Karpas-422 (cell line): ENCODE data around the gene RBM20. TPM values are rescaled to one million over a fixed set of nuclear protein-coding genes. Genes with fewer than 3 reads are reported as not detected.

Source experiments
- DNase-seq: peaks from one replicate; pipeline ENCODE4 v3.0.0-alpha.2; 2015
- H2AFZ ChIP-seq: fragments of 200-600 bp; sonication (generic); 2 replicates; pipeline ENCODE4 v1.6.1; 2014; ENCODE audit warnings: antibody characterized with exemption, low read length, mixed read lengths
- H3K27ac ChIP-seq: fragments of 200-600 bp; sonication (generic); 2 replicates; pipeline ENCODE4 v1.5.1; 2014; ENCODE audit warnings: mild to moderate bottlenecking, low read length, moderate library complexity
- H3K27me3 ChIP-seq: fragments of 200-600 bp; sonication (generic); 2 replicates; pipeline ENCODE4 v1.6.1; 2014; ENCODE audit warnings: low read length, mixed read lengths
- H3K36me3 ChIP-seq: fragments of 200-600 bp; sonication (generic); 2 replicates; pipeline ENCODE4 v1.6.1; 2014; ENCODE audit warnings: low read length, mixed read lengths; ENCODE audit not compliant: insufficient read depth
- H3K4me1 ChIP-seq: fragments of 200-600 bp; sonication (generic); 2 replicates; pipeline ENCODE4 v1.6.1; 2014; ENCODE audit warnings: mild to moderate bottlenecking, low read length, mixed read lengths
- H3K4me2 ChIP-seq: fragments of 200-600 bp; sonication (generic); 2 replicates; pipeline ENCODE4 v1.6.1; 2014; ENCODE audit warnings: low read length, low read depth, mild to moderate bottlenecking; ENCODE audit not compliant: poor library complexity, severe bottlenecking
- H3K4me3 ChIP-seq: fragments of 200-600 bp; sonication (generic); 2 replicates; pipeline ENCODE4 v1.5.1; 2014; ENCODE audit warnings: mild to moderate bottlenecking, antibody characterized with exemption, low read length, mixed read lengths
- H3K79me2 ChIP-seq: fragments of 200-600 bp; sonication (generic); 2 replicates; pipeline ENCODE4 v1.6.1; 2014; ENCODE audit warnings: mild to moderate bottlenecking, low read length, mixed read lengths
- H3K9ac ChIP-seq: fragments of 200-600 bp; sonication (generic); 2 replicates; pipeline ENCODE4 v1.6.0; 2014; ENCODE audit warnings: low read length
- H3K9me2 ChIP-seq: fragments of 200-600 bp; sonication (generic), shearing (Covaris generic); replicated peaks from 2 replicates; pipeline ENCODE4 v1.6.0; 2014; ENCODE audit warnings: mild to moderate bottlenecking, low read length, moderate library complexity; ENCODE audit not compliant: insufficient read depth
- H3K9me3 ChIP-seq: fragments of 300-700, 200-600 bp; sonication (generic); 2 replicates; pipeline ENCODE4 v1.6.1; 2014; ENCODE audit warnings: low read length, mixed read lengths
- H4K20me1 ChIP-seq: fragments of 200-600 bp; sonication (generic); 2 replicates; pipeline ENCODE4 v1.6.1; 2014; ENCODE audit warnings: mild to moderate bottlenecking, antibody characterized with exemption, low read length, low read depth; ENCODE audit not compliant: insufficient read depth
- total RNA-seq: library from RNA; depleted of rRNA; stranded (reverse); fragments of >200 nt; shearing (Covaris generic); gene quantifications from 2 replicates; pipeline ENCODE4 v1.2.3, GENCODE V29; 2014; ENCODE audit warnings: low replicate concordance

RBM20 gene
- total RNA-seq, 1 experiment from 2014 or later: not detected

- no peaks in the 10 kb centered on the region for H3K27me3 ChIP-seq
- no peaks in the 10 kb centered on the region for H3K79me2 ChIP-seq
- no peak overlapping the region for H2AFZ ChIP-seq
- no peak overlapping the region for H3K9ac ChIP-seq
- H3K4me1 ChIP-seq: no peaks in the 10 kb centered on the region
- H3K9me2 ChIP-seq: no peaks in the 10 kb centered on the region
- H3K27ac ChIP-seq: no peak overlapping the region
- DNase-seq: no peak
- H3K4me3 ChIP-seq: no peak overlapping the region
- no peaks in the 10 kb centered on the region for H3K36me3 ChIP-seq
- no peaks in the 10 kb centered on the region for H4K20me1 ChIP-seq
- no peaks in the 10 kb centered on the region for H3K9me3 ChIP-seq
- no peak overlapping the region for H3K4me2 ChIP-seq
Measured at GRCh38 chr10:110779489-110779888, 135.4 kb downstream of the RBM20 start.

- no peak for DNase-seq
- H3K4me2 ChIP-seq: no peak overlapping the region
- no peak overlapping the region for H2AFZ ChIP-seq
- no peaks in the 10 kb centered on the region for H3K36me3 ChIP-seq
- no peaks in the 10 kb centered on the region for H3K27me3 ChIP-seq
- H3K9me3 ChIP-seq: no peaks in the 10 kb centered on the region
- no peak overlapping the region for H3K4me3 ChIP-seq
- H3K79me2 ChIP-seq: no peaks in the 10 kb centered on the region
- no peak overlapping the region for H3K27ac ChIP-seq
- no peaks in the 10 kb centered on the region for H3K9me2 ChIP-seq
- no peaks in the 10 kb centered on the region for H3K4me1 ChIP-seq
- H3K9ac ChIP-seq: no peak overlapping the region
- no peaks in the 10 kb centered on the region for H4K20me1 ChIP-seq
Measured at GRCh38 chr10:110780704-110781103, 136.6 kb downstream of the RBM20 start.

- Histone ChIP-seq H3K4me3 (no peak overlapping the region), H3K9me2 (no peaks in the 10 kb centered on the region), H3K9ac (no peak overlapping the region), H3K36me3 (no peaks in the 10 kb centered on the region), H4K20me1 (no peaks in the 10 kb centered on the region), H3K79me2 (no peaks in the 10 kb centered on the region), H3K9me3 (no peaks in the 10 kb centered on the region), H3K4me2 (no peak overlapping the region), H2AFZ (no peak overlapping the region), H3K4me1 (no peaks in the 10 kb centered on the region), H3K27ac (no peak overlapping the region), H3K27me3 (no peaks in the 10 kb centered on the region)
- no peak for DNase-seq
Measured at GRCh38 chr10:110781139-110781538, 137.0 kb downstream of the RBM20 start.

- DNase-seq: no peak
- Histone ChIP-seq H3K9me2 (no peaks in the 10 kb centered on the region), H3K4me2 (no peak overlapping the region), H2AFZ (no peak overlapping the region), H3K36me3 (no peaks in the 10 kb centered on the region), H3K27ac (no peak overlapping the region), H3K9ac (no peak overlapping the region), H4K20me1 (no peaks in the 10 kb centered on the region), H3K4me1 (no peaks in the 10 kb centered on the region), H3K79me2 (no peaks in the 10 kb centered on the region), H3K4me3 (no peak overlapping the region), H3K9me3 (no peaks in the 10 kb centered on the region), H3K27me3 (no peaks in the 10 kb centered on the region)
Measured at GRCh38 chr10:110782616-110783015, 138.5 kb downstream of the RBM20 start.

GRCh38 chr10:110783509-110784107 is 139.5 kb downstream of the RBM20 start:
- H3K79me2 ChIP-seq: no peaks in the 10 kb centered on the region
- no peak overlapping the region for H3K4me3 ChIP-seq
- no peak for DNase-seq
- no peaks in the 10 kb centered on the region for H4K20me1 ChIP-seq
- no peaks in the 10 kb centered on the region for H3K36me3 ChIP-seq
- H3K27ac ChIP-seq: no peak overlapping the region
- H3K4me1 ChIP-seq: no peaks in the 10 kb centered on the region
- no peak overlapping the region for H3K9ac ChIP-seq
- no peaks in the 10 kb centered on the region for H3K9me2 ChIP-seq
- no peaks in the 10 kb centered on the region for H3K27me3 ChIP-seq
- H3K4me2 ChIP-seq: no peak overlapping the region
- H3K9me3 ChIP-seq: no peaks in the 10 kb centered on the region
- H2AFZ ChIP-seq: no peak overlapping the region

- no peaks in the 10 kb centered on the region for H3K27me3 ChIP-seq
- no peak overlapping the region for H3K27ac ChIP-seq
- no peaks in the 10 kb centered on the region for H3K36me3 ChIP-seq
- no peaks in the 10 kb centered on the region for H3K79me2 ChIP-seq
- no peaks in the 10 kb centered on the region for H3K9me3 ChIP-seq
- no peak overlapping the region for H2AFZ ChIP-seq
- no peak for DNase-seq
- no peak overlapping the region for H3K4me2 ChIP-seq
- no peaks in the 10 kb centered on the region for H3K4me1 ChIP-seq
- H3K9me2 ChIP-seq: no peaks in the 10 kb centered on the region
- H4K20me1 ChIP-seq: no peaks in the 10 kb centered on the region
- no peak overlapping the region for H3K4me3 ChIP-seq
- H3K9ac ChIP-seq: no peak overlapping the region
Measured at GRCh38 chr10:110784198-110784597, 140.1 kb downstream of the RBM20 start.

- Histone ChIP-seq H3K4me1 (no peaks in the 10 kb centered on the region), H3K4me3 (no peak overlapping the region), H4K20me1 (no peaks in the 10 kb centered on the region), H3K9me2 (no peaks in the 10 kb centered on the region), H3K27ac (no peak overlapping the region), H3K9ac (no peak overlapping the region), H3K4me2 (no peak overlapping the region), H2AFZ (no peak overlapping the region), H3K9me3 (no peaks in the 10 kb centered on the region), H3K36me3 (no peaks in the 10 kb centered on the region), H3K79me2 (no peaks in the 10 kb centered on the region), H3K27me3 (no peaks in the 10 kb centered on the region)
- DNase-seq: no peak
Measured at GRCh38 chr10:110786172-110786571, 142.0 kb downstream of the RBM20 start.

GRCh38 chr10:110788620-110789385 is 144.7 kb downstream of the RBM20 start:
- H2AFZ ChIP-seq: no peak overlapping the region
- H3K9ac ChIP-seq: no peak overlapping the region
- H3K9me2 ChIP-seq: no peaks in the 10 kb centered on the region
- H3K27me3 ChIP-seq: no peaks in the 10 kb centered on the region
- no peak overlapping the region for H3K4me3 ChIP-seq
- no peaks in the 10 kb centered on the region for H4K20me1 ChIP-seq
- H3K4me1 ChIP-seq: no peaks in the 10 kb centered on the region
- H3K36me3 ChIP-seq: no peaks in the 10 kb centered on the region
- no peak overlapping the region for H3K27ac ChIP-seq
- DNase-seq: no peak
- no peaks in the 10 kb centered on the region for H3K79me2 ChIP-seq
- H3K4me2 ChIP-seq: no peak overlapping the region
- no peaks in the 10 kb centered on the region for H3K9me3 ChIP-seq
